ENCODE data around the gene TRUB1.

The TRUB1 gene

GRCh38 chr10:114973997-114974396, 36.0 kb downstream of the TRUB1 start:
- H3K4me1 Mint-ChIP-seq (ENCODE audit: low read depth) = peaks cover 7% of the 10 kb centered on the region
- H3K9me3 Mint-ChIP-seq = no peaks in the 10 kb centered on the region
- H3K27me3 Mint-ChIP-seq (ENCODE audit: low read depth) = no peaks in the 10 kb centered on the region
- H3K36me3 Mint-ChIP-seq (ENCODE audit: low read depth) = peaks cover 22% of the 10 kb centered on the region
- H3K4me3 Mint-ChIP-seq = no peak overlapping the region
- no peak overlapping the region for H3K27ac Mint-ChIP-seq
- DNase-seq (ENCODE audit: low spot score) = no peak

GRCh38 chr10:114974625-114975024, 36.6 kb downstream of the TRUB1 start:
- H3K36me3 Mint-ChIP-seq (ENCODE audit: low read depth) = peaks cover 22% of the 10 kb centered on the region
- peaks cover 7% of the 10 kb centered on the region for H3K4me1 Mint-ChIP-seq (ENCODE audit: low read depth)
- no peak overlapping the region for H3K4me3 Mint-ChIP-seq
- no peaks in the 10 kb centered on the region for H3K9me3 Mint-ChIP-seq
- DNase-seq (ENCODE audit: low spot score) = no peak
- no peaks in the 10 kb centered on the region for H3K27me3 Mint-ChIP-seq (ENCODE audit: low read depth)
- H3K27ac Mint-ChIP-seq = no peak overlapping the region

- Mint-ChIP-seq H3K9me3 (peaks cover 3% of the 10 kb centered on the region), H3K36me3 (ENCODE audit: low read depth) (peaks cover 24% of the 10 kb centered on the region), H3K27me3 (ENCODE audit: low read depth) (no peaks in the 10 kb centered on the region), H3K4me1 (ENCODE audit: low read depth) (peaks cover 6% of the 10 kb centered on the region), H3K27ac (no peak overlapping the region), H3K4me3 (no peak overlapping the region)
- DNase-seq (ENCODE audit: low spot score) = no peak
Observed at GRCh38 chr10:114975091-114975490, 37.1 kb downstream of the TRUB1 start.

- Mint-ChIP-seq H3K4me1 (ENCODE audit: low read depth) (no peaks in the 10 kb centered on the region), H3K9me3 (peaks cover 46% of the 10 kb centered on the region), H3K27ac (no peak overlapping the region), H3K27me3 (ENCODE audit: low read depth) (no peaks in the 10 kb centered on the region), H3K36me3 (ENCODE audit: low read depth) (peaks cover 43% of the 10 kb centered on the region), H3K4me3 (no peak overlapping the region)
- no peak for DNase-seq (ENCODE audit: low spot score)
Observed at GRCh38 chr10:114982989-114983388, 45.0 kb downstream of the TRUB1 start.

GRCh38 chr10:114987995-114988394, 50.0 kb downstream of the TRUB1 start:
- H3K36me3 Mint-ChIP-seq (ENCODE audit: low read depth) = peaks cover 24% of the 10 kb centered on the region
- DNase-seq (ENCODE audit: low spot score) = no peak
- H3K4me3 Mint-ChIP-seq = no peak overlapping the region
- H3K27me3 Mint-ChIP-seq (ENCODE audit: low read depth) = no peaks in the 10 kb centered on the region
- H3K27ac Mint-ChIP-seq = no peak overlapping the region
- H3K4me1 Mint-ChIP-seq (ENCODE audit: low read depth) = no peaks in the 10 kb centered on the region
- peaks cover 27% of the 10 kb centered on the region for H3K9me3 Mint-ChIP-seq

GRCh38 chr10:114990586-114990985, 52.6 kb downstream of the TRUB1 start:
- Mint-ChIP-seq H3K4me1 (ENCODE audit: low read depth) (no peaks in the 10 kb centered on the region), H3K36me3 (ENCODE audit: low read depth) (peaks cover 1% of the 10 kb centered on the region), H3K27ac (no peak overlapping the region), H3K4me3 (no peak overlapping the region), H3K9me3 (peaks cover 2% of the 10 kb centered on the region), H3K27me3 (ENCODE audit: low read depth) (no peaks in the 10 kb centered on the region)
- DNase-seq (ENCODE audit: low spot score) = no peak

GRCh38 chr10:114990991-114991390, 53.0 kb downstream of the TRUB1 start:
- H3K36me3 Mint-ChIP-seq (ENCODE audit: low read depth) = no peaks in the 10 kb centered on the region
- H3K4me3 Mint-ChIP-seq = no peak overlapping the region
- DNase-seq (ENCODE audit: low spot score) = no peak
- no peaks in the 10 kb centered on the region for H3K4me1 Mint-ChIP-seq (ENCODE audit: low read depth)
- H3K27ac Mint-ChIP-seq = no peak overlapping the region
- no peaks in the 10 kb centered on the region for H3K9me3 Mint-ChIP-seq
- H3K27me3 Mint-ChIP-seq (ENCODE audit: low read depth) = no peaks in the 10 kb centered on the region

- Mint-ChIP-seq H3K27me3 (ENCODE audit: low read depth) (no peaks in the 10 kb centered on the region), H3K27ac (no peak overlapping the region), H3K4me3 (no peak overlapping the region), H3K9me3 (no peaks in the 10 kb centered on the region), H3K36me3 (ENCODE audit: low read depth) (no peaks in the 10 kb centered on the region), H3K4me1 (ENCODE audit: low read depth) (no peaks in the 10 kb centered on the region)
- no peak for DNase-seq (ENCODE audit: low spot score)
Observed at GRCh38 chr10:114992189-114992775, 54.3 kb downstream of the TRUB1 start.

- Mint-ChIP-seq H3K4me1 (ENCODE audit: low read depth) (no peaks in the 10 kb centered on the region), H3K36me3 (ENCODE audit: low read depth) (no peaks in the 10 kb centered on the region), H3K9me3 (no peaks in the 10 kb centered on the region), H3K27me3 (ENCODE audit: low read depth) (peaks cover 3% of the 10 kb centered on the region), H3K27ac (no peak overlapping the region), H3K4me3 (no peak overlapping the region)
- no peak for DNase-seq (ENCODE audit: low spot score)
Observed at GRCh38 chr10:114995468-114996247, 57.7 kb downstream of the TRUB1 start.

- Mint-ChIP-seq H3K27me3 (ENCODE audit: low read depth) (peaks cover 3% of the 10 kb centered on the region), H3K4me3 (no peak overlapping the region), H3K36me3 (ENCODE audit: low read depth) (no peaks in the 10 kb centered on the region), H3K4me1 (ENCODE audit: low read depth) (no peaks in the 10 kb centered on the region), H3K9me3 (no peaks in the 10 kb centered on the region), H3K27ac (no peak overlapping the region)
- DNase-seq (ENCODE audit: low spot score) = no peak
Observed at GRCh38 chr10:114996542-114996941, 58.5 kb downstream of the TRUB1 start.

- peaks cover 3% of the 10 kb centered on the region for H3K27me3 Mint-ChIP-seq (ENCODE audit: low read depth)
- H3K36me3 Mint-ChIP-seq (ENCODE audit: low read depth) = no peaks in the 10 kb centered on the region
- DNase-seq (ENCODE audit: low spot score) = no peak
- H3K9me3 Mint-ChIP-seq = no peaks in the 10 kb centered on the region
- H3K4me3 Mint-ChIP-seq = no peak overlapping the region
- H3K27ac Mint-ChIP-seq = no peak overlapping the region
- H3K4me1 Mint-ChIP-seq (ENCODE audit: low read depth) = peaks cover 5% of the 10 kb centered on the region
Observed at GRCh38 chr10:114998993-114999392, 61.0 kb downstream of the TRUB1 start.

GRCh38 chr10:115001506-115002381, 63.7 kb downstream of the TRUB1 start:
- H3K36me3 Mint-ChIP-seq (ENCODE audit: low read depth) = no peaks in the 10 kb centered on the region
- peaks cover 5% of the 10 kb centered on the region for H3K4me1 Mint-ChIP-seq (ENCODE audit: low read depth)
- peaks cover 11% of the 10 kb centered on the region for H3K27me3 Mint-ChIP-seq (ENCODE audit: low read depth)
- no peaks in the 10 kb centered on the region for H3K9me3 Mint-ChIP-seq
- DNase-seq (ENCODE audit: low spot score) = no peak
- H3K27ac Mint-ChIP-seq = no peak overlapping the region
- H3K4me3 Mint-ChIP-seq = no peak overlapping the region

GRCh38 chr10:115003396-115003795, 65.4 kb downstream of the TRUB1 start:
- no peak for DNase-seq (ENCODE audit: low spot score)
- Mint-ChIP-seq H3K9me3 (no peaks in the 10 kb centered on the region), H3K4me3 (no peak overlapping the region), H3K27ac (no peak overlapping the region), H3K36me3 (ENCODE audit: low read depth) (no peaks in the 10 kb centered on the region), H3K27me3 (ENCODE audit: low read depth) (peaks cover 12% of the 10 kb centered on the region), H3K4me1 (ENCODE audit: low read depth) (peaks cover 5% of the 10 kb centered on the region)

GRCh38 chr10:115004236-115004862, 66.4 kb downstream of the TRUB1 start:
- Mint-ChIP-seq H3K4me1 (ENCODE audit: low read depth) (peaks cover 5% of the 10 kb centered on the region), H3K27ac (no peak overlapping the region), H3K36me3 (ENCODE audit: low read depth) (no peaks in the 10 kb centered on the region), H3K4me3 (no peak overlapping the region), H3K9me3 (no peaks in the 10 kb centered on the region), H3K27me3 (ENCODE audit: low read depth) (peaks cover 15% of the 10 kb centered on the region)
- no peak for DNase-seq (ENCODE audit: low spot score)
